Measurements from ENCODE around the gene SAMD1. TPM values are rescaled to one million over a fixed set of nuclear protein-coding genes. Genes with fewer than 3 reads are reported as not detected.

Gene SAMD1
- total and polyA plus RNA-seq, 9 of the 15 experiments (the other 6 are each of a cell fraction or from before 2014, with no cell fraction given), result 2.9 to 96.0 (median 43.5) TPM

GRCh38 chr19:14139944-14140343 lies 49.4 kb upstream of the SAMD1 start (continued):
- TF ChIP-seq IRF9 (tag; IDR thresholded peaks at IDR 0.05) (no peak), MTA2 (IDR thresholded peaks at IDR 0.05; ENCODE audit: low read depth) (no peak; the same call in 1 of the 2 replicates), DPF2 (IDR thresholded peaks at IDR 0.05) (peak; percentile 40; the same call in 1 of the 2 replicates), EHMT2 (IDR thresholded peaks at IDR 0.05) (0 out of 2 replicates have a peak, but pooled peaks have one; percentile 28), TEAD1 (CRISPR knock-in tag; IDR thresholded peaks at IDR 0.05) (peak in 1 of 2 experiments; percentile 81; a peak in 1 of 4 replicates), POLR2AphosphoS5 (IDR thresholded peaks at IDR 0.05; ENCODE audit: control insufficient read depth, insufficient read depth, low read depth, low read length) (no peak), LEF1 (IDR thresholded peaks at IDR 0.05) (no peak), ZNF395 (CRISPR knock-in tag; IDR thresholded peaks at IDR 0.05) (no peak), GABPB1 (CRISPR knock-in tag; IDR thresholded peaks at IDR 0.05) (no peak), KLF1 (tag; IDR thresholded peaks at IDR 0.05) (no peak), TEAD2 (tag; IDR thresholded peaks at IDR 0.05) (peak; percentile 66), HEY1 (CRISPR knock-in tag; IDR thresholded peaks at IDR 0.05; ENCODE audit: borderline replicate concordance) (no peak), ZNF316 (IDR thresholded peaks at IDR 0.05) (no peak), ZNF507 (tag; conservative IDR thresholded peaks at IDR 0.05) (no peak), SAFB (IDR thresholded peaks at IDR 0.05; ENCODE audit: borderline replicate concordance, low read depth, low read length) (no peak), COPS2 (conservative IDR thresholded peaks at IDR 0.05) (no peak), NR3C1 (CRISPR knock-in tag; IDR thresholded peaks at IDR 0.05) (no peak), MLLT1 (IDR thresholded peaks at IDR 0.05) (no peak), CREB3L1 (IDR thresholded peaks at IDR 0.05; ENCODE audit: borderline replicate concordance, low read depth) (no peak), ZNF239 (CRISPR knock-in tag; IDR thresholded peaks at IDR 0.05) (no peak)
